ENCODE data around the gene VPS9D1.

The VPS9D1 gene

DNA sequence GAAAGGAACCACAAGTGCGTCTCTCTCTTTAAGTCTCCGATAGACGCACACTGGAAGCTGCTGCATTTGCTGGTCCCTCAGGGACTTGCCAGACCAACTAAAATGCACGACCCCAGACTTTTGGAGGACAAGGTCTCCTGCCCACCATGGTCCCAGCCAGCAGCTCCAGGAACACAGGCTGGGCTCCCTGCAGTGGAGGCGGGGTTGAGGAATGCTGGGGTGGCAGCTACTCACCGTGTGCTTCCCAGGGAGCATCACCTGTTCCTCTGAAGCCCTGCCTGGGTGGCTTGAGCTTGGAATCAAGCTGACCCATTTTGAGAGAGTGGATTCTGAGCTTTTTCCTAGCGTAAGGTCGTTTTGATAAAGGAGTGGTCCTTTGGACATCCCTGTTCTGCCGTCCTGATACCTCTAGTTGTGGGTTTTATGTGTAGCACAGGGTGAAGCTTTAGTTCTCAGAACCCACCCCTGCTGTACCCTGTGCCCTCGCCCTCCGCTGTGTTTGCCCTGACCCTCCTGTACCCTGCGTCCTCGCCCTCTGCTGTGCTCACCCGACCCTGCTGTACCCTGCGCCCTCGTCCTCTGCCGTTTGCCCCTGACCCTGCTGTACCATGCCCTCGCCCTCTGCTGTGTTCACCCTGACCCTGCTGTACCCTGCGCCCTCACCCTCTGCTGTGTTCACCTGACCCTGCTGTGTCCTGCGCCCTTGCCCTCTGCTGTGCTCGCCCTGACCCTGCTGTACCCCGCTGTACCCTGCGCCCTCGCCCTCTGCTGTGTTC lies 11.6 kb upstream of the VPS9D1 start:
- no peak for DNase-seq

DNA sequence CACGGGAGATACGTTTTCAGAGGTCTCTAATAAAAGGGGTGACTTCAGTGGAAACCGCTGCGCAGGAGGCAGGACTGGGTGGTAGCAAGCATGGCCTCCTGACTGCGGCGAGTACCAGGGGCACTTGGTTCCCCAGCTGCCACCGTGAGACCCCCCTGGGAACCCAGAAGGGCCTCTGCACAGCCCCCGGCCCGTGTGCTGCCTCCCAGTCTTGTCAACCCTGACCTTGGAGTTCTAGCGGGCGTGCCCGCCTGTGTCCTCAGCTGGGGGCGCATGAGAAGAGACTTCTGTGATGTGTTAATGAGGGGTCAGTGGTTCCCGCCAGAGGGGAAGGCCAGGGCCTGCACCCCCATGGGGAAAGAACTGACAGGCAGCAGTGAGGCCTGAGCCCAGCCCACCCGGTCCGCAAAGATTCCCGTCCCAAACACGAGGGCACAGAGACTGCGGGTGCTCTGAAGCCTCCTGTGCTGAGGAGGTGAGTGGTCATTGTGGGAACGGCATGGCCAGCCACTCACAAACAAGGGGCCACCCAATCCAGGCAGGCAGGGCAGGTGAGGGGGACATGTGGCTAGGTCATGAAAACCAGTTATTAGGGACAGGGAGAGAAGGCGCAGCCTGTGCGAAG lies 10.0 kb upstream of the VPS9D1 start:
- DNase-seq: no peak

DNA sequence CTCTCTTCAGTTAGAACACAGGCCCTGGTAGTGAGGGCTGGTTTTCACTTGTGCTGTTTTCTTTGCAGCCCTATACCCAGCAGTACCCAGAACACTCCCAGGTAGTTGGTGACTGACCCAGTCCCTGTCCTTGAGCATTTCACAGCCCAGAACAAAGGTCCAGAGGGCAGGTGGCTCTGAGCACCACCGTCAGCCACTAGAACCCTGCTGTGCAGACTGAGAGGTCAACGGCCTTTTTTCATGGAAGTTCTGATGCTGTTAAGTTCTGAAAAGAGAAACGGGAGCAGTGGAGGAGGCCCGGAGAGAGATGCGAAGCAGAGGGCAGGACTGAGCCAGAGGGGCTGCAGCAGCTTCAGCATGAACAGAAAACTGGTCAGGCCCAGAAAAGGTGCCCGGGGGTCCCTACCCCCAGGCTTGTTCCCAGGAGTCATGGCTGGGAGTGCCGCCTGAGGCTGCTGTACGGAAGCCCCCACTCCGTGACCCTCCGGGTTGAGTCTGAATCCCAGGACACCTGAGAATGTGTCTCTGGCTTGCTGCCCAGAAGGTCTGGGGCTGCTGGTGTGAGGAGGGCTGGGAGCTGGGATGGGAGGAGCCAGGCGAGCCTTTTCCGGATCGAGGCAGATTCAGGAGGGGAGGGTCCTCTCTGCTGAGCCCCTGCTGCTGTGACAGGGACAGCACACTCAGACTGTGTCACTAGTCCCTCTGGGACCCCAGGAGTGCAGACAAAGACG lies 9.3 kb upstream of the VPS9D1 start:
- no peak for DNase-seq

DNA sequence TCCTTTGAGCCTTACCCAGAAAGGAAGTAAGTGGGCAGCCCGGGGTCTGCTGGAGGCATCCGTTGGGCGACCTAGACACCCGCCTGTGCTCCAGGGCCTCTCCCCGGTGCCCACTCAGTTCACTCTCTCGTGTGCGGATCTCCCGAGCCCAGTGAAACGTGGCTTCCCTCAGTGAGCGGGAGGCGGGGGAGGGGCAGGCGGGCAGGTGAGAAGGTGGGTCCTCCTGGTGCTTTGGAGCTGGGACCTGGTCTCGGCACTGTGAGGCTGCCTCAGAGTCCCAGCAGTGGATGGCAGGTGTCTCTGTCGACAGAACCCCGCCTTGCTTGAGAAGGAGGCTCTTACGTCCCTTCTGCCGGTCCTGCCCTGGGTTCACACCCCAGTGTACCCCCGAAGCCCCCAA lies 8.6 kb upstream of the VPS9D1 start:
- DNase-seq: no peak

DNA sequence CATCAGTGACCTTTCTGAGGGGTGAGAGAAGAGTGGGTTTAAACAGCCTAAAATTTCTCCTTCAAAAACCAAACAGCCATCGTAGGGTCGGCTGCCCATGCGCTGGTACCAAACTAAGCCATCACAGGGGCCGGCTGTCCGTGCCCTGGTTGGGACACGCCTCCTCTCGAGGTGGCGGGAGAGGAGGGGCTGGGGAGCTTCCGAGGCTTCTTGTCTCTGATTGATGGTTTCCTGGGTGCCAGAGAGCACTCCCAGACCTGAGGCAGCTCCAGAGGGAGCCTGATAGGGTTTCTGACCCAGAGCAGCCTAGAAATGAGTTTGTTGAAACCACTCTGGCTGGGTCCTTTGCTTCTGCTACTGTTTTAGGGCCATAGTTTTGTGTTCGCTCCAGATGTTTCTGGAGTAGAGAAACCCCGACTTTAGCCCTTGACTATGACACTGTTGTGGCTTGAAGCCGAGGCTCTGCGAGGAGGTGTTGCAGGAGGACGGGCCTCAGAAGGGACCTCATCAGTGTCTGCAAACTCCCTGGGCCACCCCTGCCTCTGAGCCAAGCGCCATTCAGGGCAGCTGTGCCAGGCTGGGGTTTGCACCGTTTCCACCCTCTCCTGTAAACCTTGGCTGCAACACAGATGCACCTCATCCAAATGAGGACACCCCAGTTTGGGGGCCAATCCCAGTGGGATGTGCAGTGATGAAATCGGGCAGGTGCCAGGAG lies 6.9 kb upstream of the VPS9D1 start:
- DNase-seq: no peak

DNA sequence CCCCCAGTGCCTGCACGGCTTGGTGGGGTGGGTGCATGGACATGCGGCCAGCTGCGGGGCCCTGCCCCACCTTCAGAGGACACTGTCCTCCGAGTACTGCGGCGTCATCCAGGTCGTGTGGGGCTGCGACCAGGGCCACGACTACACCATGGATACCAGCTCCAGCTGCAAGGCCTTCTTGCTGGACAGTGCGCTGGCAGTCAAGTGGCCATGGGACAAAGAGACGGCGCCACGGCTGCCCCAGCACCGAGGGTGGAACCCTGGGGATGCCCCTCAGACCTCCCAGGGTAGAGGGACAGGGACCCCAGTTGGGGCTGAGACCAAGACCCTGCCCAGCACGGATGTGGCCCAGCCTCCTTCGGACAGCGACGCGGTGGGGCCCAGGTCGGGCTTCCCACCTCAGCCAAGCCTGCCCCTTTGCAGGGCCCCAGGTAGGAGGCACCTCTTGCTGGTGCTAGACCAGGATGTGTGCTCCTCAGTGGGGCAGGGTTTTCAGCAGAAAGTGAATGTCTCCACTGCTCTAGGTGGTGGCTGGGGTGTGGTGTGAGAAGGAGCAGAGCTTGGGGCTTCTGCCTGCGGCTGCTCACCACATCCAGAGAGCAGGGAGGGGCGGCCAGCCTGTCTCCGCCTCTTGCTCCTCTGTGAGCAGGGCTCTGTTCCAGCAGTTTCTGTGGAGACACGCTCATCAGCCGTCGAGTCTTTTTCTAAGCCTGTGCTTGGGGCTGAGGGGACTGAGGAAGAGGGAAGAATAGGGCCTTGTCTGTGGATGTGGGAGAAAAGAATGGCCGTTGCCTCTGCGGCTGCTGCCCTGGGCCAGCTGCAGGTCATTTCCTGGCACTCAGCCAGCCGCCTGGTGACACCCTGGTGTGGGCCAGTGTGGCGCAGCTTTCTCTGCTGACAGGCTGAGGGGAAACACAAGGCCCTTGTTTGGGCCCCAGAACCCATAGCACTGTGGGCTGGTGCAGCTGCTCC lies 2.9 kb upstream of the VPS9D1 start:
- peak; percentile 89 for DNase-seq

DNA sequence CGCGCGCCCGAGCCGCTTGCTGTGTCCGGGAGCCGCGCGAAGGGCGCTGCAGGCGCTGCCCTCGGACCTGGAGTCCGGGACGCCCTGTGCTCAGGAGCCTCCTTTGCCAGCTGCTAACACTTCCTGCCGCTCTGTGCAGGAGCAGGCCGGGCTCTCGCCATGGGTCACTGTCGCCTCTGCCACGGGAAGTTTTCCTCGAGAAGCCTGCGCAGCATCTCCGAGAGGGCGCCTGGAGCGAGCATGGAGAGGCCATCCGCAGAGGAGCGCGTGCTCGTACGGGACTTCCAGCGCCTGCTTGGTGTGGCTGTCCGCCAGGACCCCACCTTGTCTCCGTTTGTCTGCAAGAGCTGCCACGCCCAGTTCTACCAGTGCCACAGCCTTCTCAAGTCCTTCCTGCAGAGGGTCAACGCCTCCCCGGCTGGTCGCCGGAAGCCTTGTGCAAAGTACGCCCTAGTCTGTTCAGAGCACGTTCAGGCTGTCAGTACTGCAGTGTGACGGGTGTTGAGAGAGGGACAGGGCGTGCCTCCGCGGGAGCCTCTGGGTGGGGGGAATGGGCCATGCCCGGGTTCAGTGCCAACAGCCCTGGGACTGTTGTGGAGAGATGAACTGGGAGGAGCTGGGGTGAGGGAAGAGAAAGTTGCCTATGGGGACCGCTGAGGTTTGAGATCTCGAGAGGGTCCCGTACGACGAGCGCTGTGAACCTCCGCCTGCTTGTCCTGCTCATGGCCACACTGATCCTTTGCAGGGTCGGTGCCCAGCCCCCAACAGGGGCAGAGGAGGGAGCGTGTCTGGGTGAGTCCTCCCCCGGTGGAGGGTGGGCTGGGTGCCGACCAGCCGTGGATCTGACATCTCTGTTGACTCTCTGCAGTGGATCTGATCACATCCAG lies 1.9 kb upstream of the VPS9D1 start:
- DNase-seq: peak; percentile 86

DNA sequence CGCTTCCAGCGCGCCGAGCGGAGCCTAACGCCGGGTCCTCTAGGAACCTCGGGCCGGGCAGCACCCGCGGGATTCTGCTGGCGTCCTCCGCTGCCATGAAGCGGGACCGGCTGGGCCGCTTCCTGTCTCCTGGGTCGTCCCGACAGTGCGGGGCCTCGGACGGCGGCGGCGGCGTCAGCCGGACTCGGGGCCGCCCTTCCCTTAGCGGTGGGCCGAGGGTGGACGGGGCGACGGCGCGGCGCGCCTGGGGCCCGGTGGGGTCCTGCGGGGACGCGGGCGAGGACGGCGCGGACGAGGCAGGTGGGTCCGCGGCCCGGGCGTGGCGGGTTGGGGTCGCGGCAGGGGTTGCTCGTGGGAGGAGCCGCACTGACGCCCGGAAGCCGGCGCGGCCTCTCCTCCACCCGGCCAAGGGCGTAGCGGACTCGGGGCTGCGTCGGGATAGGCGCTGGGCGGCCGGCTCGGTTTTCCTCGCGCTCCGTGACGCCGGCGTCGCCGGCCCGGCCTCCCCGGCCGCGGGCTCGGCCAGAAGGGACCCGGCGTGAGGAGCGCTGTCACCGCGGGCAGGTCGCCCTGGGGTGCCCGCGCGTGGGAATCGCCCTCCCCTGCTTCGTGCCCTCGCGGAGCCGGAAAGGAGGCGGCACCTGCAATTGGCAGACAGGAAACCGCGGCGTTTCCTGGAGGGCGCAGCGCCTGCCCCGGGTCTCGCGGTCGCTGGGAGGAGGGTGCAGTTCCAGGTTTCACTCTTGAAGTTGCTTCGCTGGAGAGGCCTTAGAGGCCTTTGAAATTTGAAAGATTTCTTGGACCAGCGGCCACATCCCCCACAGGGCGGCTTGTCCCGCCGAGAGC lies 1.1 kb upstream of the VPS9D1 start:
- peak; percentile 96 for DNase-seq

DNA sequence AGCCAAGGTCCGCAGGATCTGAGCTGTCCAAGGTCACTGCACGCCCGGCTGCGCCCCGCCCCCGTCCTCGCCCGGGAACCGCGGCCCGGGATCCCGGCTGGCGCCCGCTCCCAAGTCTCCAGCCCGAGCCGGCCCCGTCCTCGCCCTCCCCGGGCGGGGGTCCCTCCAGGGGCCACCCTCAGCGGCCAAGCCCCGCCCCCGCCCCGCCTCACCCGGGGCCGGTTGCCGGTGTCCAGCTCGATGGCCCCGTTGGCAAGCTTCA lies 216 bp downstream of the VPS9D1 start:
- no peak for DNase-seq

DNA sequence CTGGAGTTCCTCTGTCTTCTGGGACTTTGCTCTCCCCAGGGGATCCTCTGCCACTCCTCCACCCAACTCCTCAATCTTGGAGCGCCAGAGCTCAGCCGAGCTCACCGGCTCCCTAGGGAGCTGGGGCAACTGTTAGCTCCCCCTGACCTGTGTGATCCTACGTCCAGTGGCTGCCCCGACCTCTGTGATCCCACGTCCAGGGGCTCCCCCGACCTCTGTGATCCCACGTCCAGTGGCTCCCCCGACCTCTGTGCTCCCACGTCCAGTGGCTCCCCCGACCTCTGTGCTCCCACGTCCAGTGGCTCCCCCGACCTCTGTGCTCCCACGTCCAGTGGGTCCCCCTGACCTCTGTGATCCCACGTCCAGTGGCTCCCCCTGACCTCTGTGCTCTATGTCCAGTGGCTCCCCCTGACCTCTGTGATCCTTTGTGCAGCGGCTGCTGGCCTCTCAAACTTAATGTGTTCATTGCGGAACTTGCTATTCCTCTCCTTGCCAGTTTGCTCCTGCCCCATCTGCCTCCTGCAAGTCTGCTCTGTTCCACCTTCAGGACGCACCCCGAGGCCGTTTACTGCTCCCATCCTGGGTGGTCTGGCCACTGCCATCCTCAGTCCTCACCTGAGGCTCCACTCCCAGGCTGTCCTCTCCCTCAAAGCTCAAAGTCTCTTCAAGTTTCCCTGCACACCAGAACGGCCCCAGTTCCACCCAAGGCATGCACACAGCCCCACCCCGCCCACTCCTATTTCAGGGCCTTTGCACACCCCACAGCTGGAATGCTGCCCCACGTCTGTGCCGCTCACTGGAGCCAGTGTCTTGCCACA lies 2.8 kb downstream of the VPS9D1 start:
- DNase-seq: no peak

DNA sequence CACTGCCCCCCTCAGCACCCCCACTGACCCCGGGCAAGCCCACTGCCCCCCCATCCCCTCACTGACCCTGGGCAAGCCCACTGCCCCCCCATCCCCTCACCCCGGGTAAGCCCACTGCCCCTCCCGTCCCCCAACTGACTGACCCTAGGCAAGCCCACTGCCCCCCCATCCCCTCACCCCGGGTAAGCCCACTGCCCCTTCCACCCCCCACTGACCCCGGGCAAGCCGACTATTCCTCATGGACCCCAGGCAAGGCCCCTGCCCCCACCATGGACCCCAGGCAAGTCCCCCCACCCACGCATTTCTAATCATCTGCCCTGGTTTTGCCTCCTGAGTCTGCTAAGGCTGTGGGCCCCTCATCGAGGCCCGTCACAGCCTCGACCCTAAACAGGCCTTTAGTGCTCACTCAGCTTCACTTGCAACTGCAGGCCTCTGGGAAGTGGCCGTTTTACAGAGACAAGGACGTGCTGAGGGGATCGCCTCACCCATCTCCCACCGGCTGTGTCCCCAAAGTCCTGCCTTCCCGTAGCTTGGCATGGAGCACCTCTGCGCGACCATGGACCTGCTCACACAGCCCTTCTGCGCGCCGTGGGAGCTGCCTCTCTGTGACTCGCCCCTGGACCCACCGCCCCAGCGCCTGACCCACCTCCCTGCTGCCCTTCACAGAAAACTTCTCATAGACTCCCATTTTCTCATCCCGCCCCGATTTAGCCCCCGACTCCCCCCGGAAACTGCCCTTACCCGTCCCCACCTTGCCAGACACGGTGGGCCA lies 3.6 kb downstream of the VPS9D1 start:
- DNase-seq: no peak

DNA sequence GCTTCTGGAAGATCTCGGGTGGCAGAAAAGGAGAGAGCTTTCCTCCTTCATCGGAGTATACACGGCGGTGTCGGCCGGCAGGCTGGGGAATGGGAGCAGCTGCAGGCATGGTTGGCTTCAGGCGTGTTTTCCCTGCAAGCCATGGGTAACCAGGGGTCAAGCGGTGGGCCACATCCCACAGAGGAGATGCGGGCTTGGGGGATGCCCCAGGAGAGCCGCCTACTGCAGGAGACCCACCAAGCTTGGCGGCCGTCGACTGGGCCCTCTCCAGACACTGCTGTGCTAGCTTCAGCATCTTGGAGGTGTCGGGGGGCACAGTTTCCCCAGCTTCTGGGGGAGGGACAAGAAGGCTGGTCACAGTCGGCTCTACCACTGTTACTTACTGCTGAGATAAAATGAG lies 4.2 kb downstream of the VPS9D1 start:
- DNase-seq: no peak

DNA sequence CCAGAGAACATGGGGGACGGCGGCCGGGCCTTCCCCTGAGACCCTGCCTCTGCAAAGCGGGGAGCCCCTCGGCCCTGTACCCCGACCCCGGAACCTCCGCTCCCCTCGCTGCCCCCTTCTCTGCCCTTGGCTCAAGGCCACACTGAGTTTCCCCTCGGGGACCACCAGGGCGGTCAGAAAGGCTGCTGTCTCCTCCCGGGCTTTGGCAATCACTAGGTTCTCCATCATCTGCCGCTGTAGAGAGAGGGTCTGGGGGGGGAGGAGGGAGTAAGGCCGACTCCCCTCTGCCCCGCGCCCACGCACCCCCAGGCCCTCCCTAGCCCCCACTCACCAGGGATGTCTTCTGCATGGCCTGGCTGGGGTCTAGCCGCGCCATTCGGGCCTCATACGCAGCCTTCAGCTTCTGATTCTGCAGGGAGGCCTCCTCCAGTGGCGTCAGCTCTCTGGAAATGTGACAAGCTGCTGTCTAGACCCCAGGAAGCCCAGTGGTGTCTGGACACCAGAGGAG lies 8.4 kb downstream of the VPS9D1 start:
- DNase-seq: no peak

DNA sequence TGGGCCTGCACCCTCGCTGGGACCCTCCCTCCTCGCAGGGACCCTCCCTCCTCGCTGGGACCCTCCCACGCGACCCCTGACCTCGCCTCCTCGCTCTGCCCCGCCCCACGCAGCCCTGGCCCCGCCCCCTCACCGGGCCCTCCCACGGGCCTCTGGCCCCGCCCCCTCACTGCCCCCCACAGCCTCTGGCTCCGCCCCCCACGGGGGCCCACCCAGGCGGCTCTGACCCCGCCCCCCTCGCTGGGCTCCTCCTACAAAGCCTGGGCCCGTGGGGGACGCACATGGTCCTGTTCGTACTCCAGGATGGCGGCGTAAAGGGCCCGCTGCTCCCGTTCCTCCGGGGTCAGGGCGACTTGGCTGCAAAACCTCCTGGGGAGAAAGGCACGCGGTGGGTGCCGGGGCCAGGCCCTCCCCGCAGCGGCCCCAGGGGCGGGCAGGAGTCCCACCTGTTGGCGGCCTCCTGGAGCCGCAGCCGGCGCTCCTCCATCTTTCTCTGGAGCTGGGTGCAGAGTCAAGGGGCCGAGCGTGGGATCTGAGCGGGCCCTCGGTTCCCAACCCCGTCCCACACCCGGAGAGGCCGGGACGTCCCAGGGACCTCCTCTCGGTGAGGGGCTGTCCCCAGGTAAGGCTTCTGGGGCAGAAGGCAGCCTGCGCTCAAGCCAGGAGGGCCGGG lies 9.0 kb downstream of the VPS9D1 start:
- DNase-seq: peak; percentile 85

DNA sequence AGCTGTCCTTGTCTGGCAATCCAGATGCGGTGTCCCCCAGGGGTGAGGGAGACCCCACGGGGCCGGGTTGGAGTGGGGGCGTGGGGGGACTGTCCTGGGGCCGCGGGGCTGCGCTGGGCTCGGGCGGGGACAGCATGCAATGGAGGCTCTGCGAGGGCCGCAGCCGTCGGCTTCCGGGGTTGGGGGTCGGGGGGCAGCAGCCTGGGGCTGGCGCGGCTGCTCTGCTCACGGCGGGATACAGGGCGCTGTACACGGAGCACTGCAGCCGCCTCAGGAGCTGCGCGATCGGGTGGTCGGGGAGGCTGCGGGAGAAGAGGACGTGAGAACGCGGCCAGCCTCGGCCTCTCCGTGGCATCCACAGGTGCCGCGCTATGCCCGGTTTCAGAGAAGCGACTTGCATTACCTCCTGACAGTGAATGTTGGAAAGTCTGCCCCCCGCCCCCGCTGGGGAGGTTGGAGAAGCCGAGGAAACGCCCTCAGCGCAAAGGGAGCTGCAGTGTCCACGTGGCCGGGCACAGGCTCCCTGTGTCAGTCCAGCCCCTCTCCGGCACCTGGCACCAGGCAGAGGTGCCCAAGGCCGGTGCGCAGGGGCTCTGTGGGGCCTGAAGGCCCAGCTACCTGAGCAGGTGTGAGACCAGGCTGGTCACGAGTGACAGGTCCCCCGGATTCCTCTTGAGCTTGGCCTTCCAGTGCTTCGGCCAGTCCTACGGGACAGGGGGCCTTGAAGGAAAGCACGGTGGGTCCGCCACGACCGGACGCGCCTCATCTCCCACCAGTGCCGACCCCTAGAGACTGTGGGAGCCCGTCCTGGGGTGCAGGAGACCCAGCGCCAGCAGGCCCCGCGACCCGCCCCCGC lies 9.8 kb downstream of the VPS9D1 start:
- no peak for DNase-seq

DNA sequence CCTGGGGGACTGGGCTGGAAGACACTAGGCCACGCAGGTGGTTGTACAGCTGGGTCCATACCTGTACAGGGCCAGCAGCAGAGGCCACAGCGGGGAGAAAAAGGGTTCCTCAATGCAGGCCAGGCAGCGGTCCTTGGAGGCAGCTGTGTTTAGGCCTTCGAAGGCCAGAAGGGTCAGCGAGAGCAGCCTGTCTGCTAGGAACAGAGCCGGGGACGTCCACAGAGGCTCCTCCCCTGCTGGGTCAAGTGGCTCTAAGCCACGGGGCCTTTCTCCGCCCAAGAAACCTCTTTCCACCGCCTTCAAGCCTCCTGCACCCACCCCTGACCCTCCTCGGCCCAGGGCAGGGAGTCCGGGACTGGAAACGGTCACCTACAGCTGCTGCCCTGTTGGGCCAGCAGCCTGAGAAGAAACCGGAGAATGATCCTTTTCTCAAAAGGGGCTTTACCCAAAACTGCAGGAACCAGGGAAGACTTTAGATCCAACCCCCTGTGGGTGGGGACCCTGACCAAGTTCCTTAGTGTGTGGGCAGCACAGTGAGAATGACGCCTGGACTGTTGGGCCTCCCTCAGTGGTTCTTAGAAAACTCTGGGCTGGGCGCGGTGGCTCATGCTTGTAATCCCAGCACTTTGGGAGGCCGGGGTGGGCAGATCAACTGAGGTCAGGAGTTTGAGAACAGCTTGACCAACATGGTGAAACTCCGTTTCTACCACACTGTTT lies 10.8 kb downstream of the VPS9D1 start:
- DNase-seq: no peak

Data from activated effector memory CD4-positive, alpha-beta T cell treated with anti-CD3 and anti-CD28 coated beads, Interleukin-2, amount 50 U/mL, for 16 hours (primary cell).